HepG2 (cell line): ENCODE data around the gene NBL1. TPM values are rescaled to one million over a fixed set of nuclear protein-coding genes. Genes with fewer than 3 reads are reported as not detected.

Source experiments
- AGO2 ChIP-seq: fragments of 200-400 bp; formaldehyde crosslinking; optimal IDR thresholded peaks from 2 replicates; pipeline ENCODE3; 2017; ENCODE audit warnings: mild to moderate bottlenecking, low read depth, low read length, moderate library complexity
- BHLHE40 ChIP-seq: IDR thresholded peaks from 2 replicates; pipeline ENCODE4 v1.6.1; 2011; ENCODE audit warnings: low read length, improper control_type of control experiment
- CEBPG ChIP-seq: IDR thresholded peaks from 2 replicates; pipeline ENCODE4 v1.6.1; 2016
- DPF2 ChIP-seq: sonication (generic); formaldehyde crosslinking; IDR thresholded peaks from 2 replicates; pipeline ENCODE4 v1.4.0; 2020; ENCODE audit warnings: mild to moderate bottlenecking, low read depth, missing genetic modification reagents, borderline replicate concordance
- GATAD2A ChIP-seq: IDR thresholded peaks from 2 replicates; pipeline ENCODE4 v1.6.1; 2016
- MIXL1 ChIP-seq: IDR thresholded peaks from 2 replicates; pipeline ENCODE4 v1.6.1; 2016
- MTA3 ChIP-seq: sonication (generic); formaldehyde crosslinking; IDR thresholded peaks from 2 replicates; pipeline ENCODE4 v1.4.0; 2020; ENCODE audit warnings: missing genetic modification reagents
- NCOR1 ChIP-seq: fragments of 200-600 bp; sonication (generic); IDR thresholded peaks from 2 replicates; pipeline ENCODE4 v1.7.0; 2017; ENCODE audit warnings: antibody characterized with exemption, low read length, borderline replicate concordance
- PAWR ChIP-seq: sonication (generic); formaldehyde crosslinking; IDR thresholded peaks from 2 replicates; pipeline ENCODE4 v1.4.0; 2020; ENCODE audit warnings: missing genetic modification reagents, mild to moderate bottlenecking, borderline replicate concordance
- RNF2 ChIP-seq: fragments of 450-650 bp; conservative IDR thresholded peaks from 2 replicates; pipeline ENCODE4 v1.6.1; 2016; ENCODE audit warnings: low read depth
- SETDB1 ChIP-seq: sonication (generic); formaldehyde crosslinking; IDR thresholded peaks from 2 replicates; pipeline ENCODE4 v1.5.1; 2020; ENCODE audit warnings: missing genetic modification reagents, mild to moderate bottlenecking, borderline replicate concordance
- STAG1 ChIP-seq: sonication (generic); formaldehyde crosslinking; IDR thresholded peaks from 2 replicates; pipeline ENCODE4 v1.4.0; 2020; ENCODE audit warnings: missing genetic modification reagents
- TBX2 ChIP-seq: sonication (generic); formaldehyde crosslinking; IDR thresholded peaks from 2 replicates; pipeline ENCODE4 v1.5.0; 2020; ENCODE audit warnings: missing genetic modification reagents, mild to moderate bottlenecking, borderline replicate concordance
- TCF7 ChIP-seq: sonication (generic); IDR thresholded peaks from 2 replicates; pipeline ENCODE4 v1.6.1; 2016; ENCODE audit warnings: antibody characterized with exemption, low read depth
- TFDP1 ChIP-seq: IDR thresholded peaks from 2 replicates; pipeline ENCODE4 v1.6.1; 2016; ENCODE audit warnings: missing compliant biosample characterization, missing genetic modification reagents, borderline replicate concordance
- ZFX ChIP-seq: sonication (generic); formaldehyde crosslinking; IDR thresholded peaks from 2 replicates; pipeline ENCODE4 v1.4.0; 2020; ENCODE audit warnings: mild to moderate bottlenecking, low read depth, missing genetic modification reagents, moderate library complexity
- ZNF225 ChIP-seq: sonication (generic); formaldehyde crosslinking; IDR thresholded peaks from 2 replicates; pipeline ENCODE4 v1.4.0; 2020; ENCODE audit warnings: mild to moderate bottlenecking, missing genetic modification reagents
- ZNF777 ChIP-seq: sonication (generic); formaldehyde crosslinking; IDR thresholded peaks from 2 replicates; pipeline ENCODE4 v1.4.0; 2020; ENCODE audit warnings: missing genetic modification reagents
- polyA plus RNA-seq, 8 experiments: library from polyadenylated mRNA; depleted of rRNA in 3 of 8; stranded (reverse) in 7 of 8; unstranded in 1 of 8; fragments of >200 nt; fragmentation: Illumina TruSeq in 4 of 8; extraction: Trizol in 4 of 8; gene quantifications; 2 replicates each; pipeline versions ENCODE4 v1.2.1 to v1.2.3, GENCODE V29; 2011 to 2016; ENCODE audit warnings: low read depth in 4 of 8, missing spikeins in 1 of 8, mixed read lengths in 1 of 8; ENCODE audit not compliant: insufficient read depth in 1 of 8
- total RNA-seq, 5 experiments: library from RNA; depleted of rRNA; stranded (reverse); fragments of >200 nt; fragmentation: Illumina TruSeq; extraction: Trizol; gene quantifications; 2 replicates each; pipeline ENCODE4 v1.2.3, GENCODE V29; 2016; ENCODE audit warnings: low read depth in 1 of 5
- TF ChIP-seq, protein P1 (sequence below): sonication (generic); formaldehyde crosslinking; IDR thresholded peaks from 2 replicates; pipeline ENCODE4 v1.4.0; 2020; ENCODE audit warnings: missing genetic modification reagents
- TF ChIP-seq, protein P2 (sequence below): sonication (generic); formaldehyde crosslinking; IDR thresholded peaks from 2 replicates; pipeline ENCODE4 v1.4.0; 2020; ENCODE audit warnings: missing genetic modification reagents
- TF ChIP-seq, protein P3 (sequence below): IDR thresholded peaks from 2 replicates; pipeline ENCODE4 v1.6.1; 2012; ENCODE audit warnings: inconsistent platforms

Gene NBL1
- total and polyA plus RNA-seq, 2 of the 13 experiments (the other 11 are each of a cell fraction or from before 2014, with no cell fraction given): 2.7 to 13.8 TPM

- TF ChIP-seq NCOR1 (no peak), PAWR (CRISPR knock-in tag) (no peak), AGO2 (no peak), ZNF225 (CRISPR knock-in tag) (no peak), DPF2 (CRISPR knock-in tag) (no peak), MTA3 (CRISPR knock-in tag) (no peak), SETDB1 (CRISPR knock-in tag) (no peak), TCF7 (no peak), ZFX (peak; percentile 26; the same call in 1 of the 2 replicates), TBX2 (peak; percentile 1; the same call in 1 of the 2 replicates), ZNF777 (CRISPR knock-in tag) (peak; percentile 86; the same call in 1 of the 2 replicates), BHLHE40 (no peak), RNF2 (no peak; the same call in 1 of the 2 replicates), TFDP1 (CRISPR knock-in tag) (peak; percentile 32; the same call in 1 of the 2 replicates), MIXL1 (CRISPR knock-in tag) (no peak), STAG1 (CRISPR knock-in tag) (no peak), GATAD2A (CRISPR knock-in tag) (no peak), CEBPG (CRISPR knock-in tag) (no peak)
- TF ChIP-seq, protein P1, sequence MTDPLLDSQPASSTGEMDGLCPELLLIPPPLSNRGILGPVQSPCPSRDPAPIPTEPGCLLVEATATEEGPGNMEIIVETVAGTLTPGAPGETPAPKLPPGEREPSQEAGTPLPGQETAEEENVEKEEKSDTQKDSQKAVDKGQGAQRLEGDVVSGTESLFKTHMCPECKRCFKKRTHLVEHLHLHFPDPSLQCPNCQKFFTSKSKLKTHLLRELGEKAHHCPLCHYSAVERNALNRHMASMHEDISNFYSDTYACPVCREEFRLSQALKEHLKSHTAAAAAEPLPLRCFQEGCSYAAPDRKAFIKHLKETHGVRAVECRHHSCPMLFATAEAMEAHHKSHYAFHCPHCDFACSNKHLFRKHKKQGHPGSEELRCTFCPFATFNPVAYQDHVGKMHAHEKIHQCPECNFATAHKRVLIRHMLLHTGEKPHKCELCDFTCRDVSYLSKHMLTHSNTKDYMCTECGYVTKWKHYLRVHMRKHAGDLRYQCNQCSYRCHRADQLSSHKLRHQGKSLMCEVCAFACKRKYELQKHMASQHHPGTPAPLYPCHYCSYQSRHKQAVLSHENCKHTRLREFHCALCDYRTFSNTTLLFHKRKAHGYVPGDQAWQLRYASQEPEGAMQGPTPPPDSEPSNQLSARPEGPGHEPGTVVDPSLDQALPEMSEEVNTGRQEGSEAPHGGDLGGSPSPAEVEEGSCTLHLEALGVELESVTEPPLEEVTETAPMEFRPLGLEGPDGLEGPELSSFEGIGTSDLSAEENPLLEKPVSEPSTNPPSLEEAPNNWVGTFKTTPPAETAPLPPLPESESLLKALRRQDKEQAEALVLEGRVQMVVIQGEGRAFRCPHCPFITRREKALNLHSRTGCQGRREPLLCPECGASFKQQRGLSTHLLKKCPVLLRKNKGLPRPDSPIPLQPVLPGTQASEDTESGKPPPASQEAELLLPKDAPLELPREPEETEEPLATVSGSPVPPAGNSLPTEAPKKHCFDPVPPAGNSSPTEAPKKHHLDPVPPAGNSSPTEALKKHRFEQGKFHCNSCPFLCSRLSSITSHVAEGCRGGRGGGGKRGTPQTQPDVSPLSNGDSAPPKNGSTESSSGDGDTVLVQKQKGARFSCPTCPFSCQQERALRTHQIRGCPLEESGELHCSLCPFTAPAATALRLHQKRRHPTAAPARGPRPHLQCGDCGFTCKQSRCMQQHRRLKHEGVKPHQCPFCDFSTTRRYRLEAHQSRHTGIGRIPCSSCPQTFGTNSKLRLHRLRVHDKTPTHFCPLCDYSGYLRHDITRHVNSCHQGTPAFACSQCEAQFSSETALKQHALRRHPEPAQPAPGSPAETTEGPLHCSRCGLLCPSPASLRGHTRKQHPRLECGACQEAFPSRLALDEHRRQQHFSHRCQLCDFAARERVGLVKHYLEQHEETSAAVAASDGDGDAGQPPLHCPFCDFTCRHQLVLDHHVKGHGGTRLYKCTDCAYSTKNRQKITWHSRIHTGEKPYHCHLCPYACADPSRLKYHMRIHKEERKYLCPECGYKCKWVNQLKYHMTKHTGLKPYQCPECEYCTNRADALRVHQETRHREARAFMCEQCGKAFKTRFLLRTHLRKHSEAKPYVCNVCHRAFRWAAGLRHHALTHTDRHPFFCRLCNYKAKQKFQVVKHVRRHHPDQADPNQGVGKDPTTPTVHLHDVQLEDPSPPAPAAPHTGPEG (CRISPR knock-in tag): 0 out of 2 replicates have a peak, but pooled peaks have one; percentile 55
- TF ChIP-seq, protein P2, sequence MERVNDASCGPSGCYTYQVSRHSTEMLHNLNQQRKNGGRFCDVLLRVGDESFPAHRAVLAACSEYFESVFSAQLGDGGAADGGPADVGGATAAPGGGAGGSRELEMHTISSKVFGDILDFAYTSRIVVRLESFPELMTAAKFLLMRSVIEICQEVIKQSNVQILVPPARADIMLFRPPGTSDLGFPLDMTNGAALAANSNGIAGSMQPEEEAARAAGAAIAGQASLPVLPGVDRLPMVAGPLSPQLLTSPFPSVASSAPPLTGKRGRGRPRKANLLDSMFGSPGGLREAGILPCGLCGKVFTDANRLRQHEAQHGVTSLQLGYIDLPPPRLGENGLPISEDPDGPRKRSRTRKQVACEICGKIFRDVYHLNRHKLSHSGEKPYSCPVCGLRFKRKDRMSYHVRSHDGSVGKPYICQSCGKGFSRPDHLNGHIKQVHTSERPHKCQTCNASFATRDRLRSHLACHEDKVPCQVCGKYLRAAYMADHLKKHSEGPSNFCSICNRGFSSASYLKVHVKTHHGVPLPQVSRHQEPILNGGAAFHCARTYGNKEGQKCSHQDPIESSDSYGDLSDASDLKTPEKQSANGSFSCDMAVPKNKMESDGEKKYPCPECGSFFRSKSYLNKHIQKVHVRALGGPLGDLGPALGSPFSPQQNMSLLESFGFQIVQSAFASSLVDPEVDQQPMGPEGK: peak; percentile 44; the same call in 1 of the 2 replicates
- TF ChIP-seq, protein P3, sequence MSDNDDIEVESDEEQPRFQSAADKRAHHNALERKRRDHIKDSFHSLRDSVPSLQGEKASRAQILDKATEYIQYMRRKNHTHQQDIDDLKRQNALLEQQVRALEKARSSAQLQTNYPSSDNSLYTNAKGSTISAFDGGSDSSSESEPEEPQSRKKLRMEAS: 0 out of 2 replicates have a peak, but pooled peaks have one; percentile 7
These were observed at the start of gene NBL1 (continued) for GRCh38 chr1:19643602-19644394.
